ENCODE data around the gene RIMKLA. TPM values are rescaled to one million over a fixed set of nuclear protein-coding genes. Genes with fewer than 3 reads are reported as not detected.

Gene RIMKLA
- total RNA-seq, 1 donor from 2014 or later = 2.3 TPM

DNA sequence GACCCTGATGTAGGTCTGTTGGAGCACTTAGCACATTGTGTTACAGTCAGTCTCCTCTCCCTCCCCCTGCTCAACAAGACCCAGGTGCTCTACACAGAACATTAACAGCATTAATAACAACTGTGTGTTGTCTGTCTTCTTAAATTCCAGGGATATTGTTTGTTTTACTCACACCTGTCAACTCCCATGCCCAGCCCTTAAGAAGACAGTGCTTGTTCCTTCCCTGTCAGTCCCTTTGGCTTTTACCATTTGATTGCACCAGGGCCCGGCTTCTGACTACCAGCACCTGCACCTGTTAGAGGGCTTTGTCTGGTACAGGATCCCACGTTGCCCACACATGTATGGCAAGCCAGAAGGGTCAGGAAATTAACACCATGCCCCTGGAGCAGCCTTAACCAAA lies 11.7 kb downstream of the RIMKLA start:
- no peaks in the 10 kb centered on the region for H3K36me3 Mint-ChIP-seq
- no peak overlapping the region for H3K27ac Mint-ChIP-seq
- no peak for TF ChIP-seq CTCF (conservative IDR thresholded peaks at IDR 0.05)
- DNase-seq (ENCODE audit: extremely low spot score, unreplicated experiment) = no peak
- H3K4me3 Mint-ChIP-seq = no peak overlapping the region
- H3K9me3 Mint-ChIP-seq = no peaks in the 10 kb centered on the region
- no peaks in the 10 kb centered on the region for H3K27me3 Mint-ChIP-seq
- no peaks in the 10 kb centered on the region for H3K4me1 Mint-ChIP-seq (ENCODE audit: unreplicated experiment)

- H3K36me3 Mint-ChIP-seq = no peaks in the 10 kb centered on the region
- no peaks in the 10 kb centered on the region for H3K9me3 Mint-ChIP-seq
- no peaks in the 10 kb centered on the region for H3K4me1 Mint-ChIP-seq (ENCODE audit: unreplicated experiment)
- no peak for TF ChIP-seq CTCF (conservative IDR thresholded peaks at IDR 0.05)
- no peak overlapping the region for H3K27ac Mint-ChIP-seq
- H3K27me3 Mint-ChIP-seq = no peaks in the 10 kb centered on the region
- DNase-seq (ENCODE audit: extremely low spot score, unreplicated experiment) = no peak
- no peak overlapping the region for H3K4me3 Mint-ChIP-seq
Measured at GRCh38 chr1:42392967-42393848, 12.6 kb downstream of the RIMKLA start.

DNA sequence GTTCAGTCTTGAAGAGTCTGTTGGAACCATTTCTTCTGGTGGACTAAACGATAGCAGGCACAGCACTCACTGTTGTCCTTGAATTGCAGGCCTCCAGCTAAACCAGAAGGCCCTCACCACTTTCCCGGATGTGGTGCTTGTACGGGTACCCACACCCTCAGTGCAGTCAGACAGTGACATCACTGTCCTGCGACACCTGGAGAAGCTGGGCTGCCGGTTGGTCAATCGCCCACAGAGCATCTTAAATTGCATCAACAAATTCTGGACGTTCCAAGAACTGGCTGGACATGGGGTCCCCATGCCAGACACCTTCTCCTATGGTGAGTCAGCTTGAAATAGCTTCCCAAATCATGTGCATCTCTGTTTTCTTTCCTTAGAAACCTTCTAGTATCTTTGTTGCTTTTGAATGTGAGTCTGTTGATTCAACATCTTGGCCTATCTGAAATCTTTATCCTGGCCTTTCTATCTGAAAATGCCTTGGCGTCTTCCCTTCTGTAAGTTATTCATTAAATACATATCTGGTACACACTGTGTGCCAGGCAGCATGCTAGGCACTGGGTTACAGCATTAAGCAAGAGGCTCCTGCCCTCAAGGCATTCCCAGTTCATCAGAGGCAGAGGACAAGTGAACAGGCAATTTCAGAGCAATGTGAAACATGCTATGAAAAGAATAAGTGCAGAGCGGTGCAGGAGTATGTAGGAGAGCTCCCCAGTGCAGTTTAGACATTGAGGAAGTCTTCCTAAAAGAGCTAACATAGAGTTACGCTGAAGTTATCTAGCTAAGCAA lies 18.9 kb downstream of the RIMKLA start:
- H3K4me3 Mint-ChIP-seq = no peak overlapping the region
- H3K27me3 Mint-ChIP-seq = no peaks in the 10 kb centered on the region
- H3K36me3 Mint-ChIP-seq = no peaks in the 10 kb centered on the region
- H3K9me3 Mint-ChIP-seq = no peaks in the 10 kb centered on the region
- no peaks in the 10 kb centered on the region for H3K4me1 Mint-ChIP-seq (ENCODE audit: unreplicated experiment)
- H3K27ac Mint-ChIP-seq = no peak overlapping the region
- DNase-seq (ENCODE audit: extremely low spot score, unreplicated experiment) = no peak
- no peak for TF ChIP-seq CTCF (conservative IDR thresholded peaks at IDR 0.05)

GRCh38 chr1:42403880-42404400 lies 23.3 kb downstream of the RIMKLA start:
- Mint-ChIP-seq H3K36me3 (no peaks in the 10 kb centered on the region), H3K4me3 (no peak overlapping the region), H3K9me3 (no peaks in the 10 kb centered on the region), H3K27me3 (peaks cover 3% of the 10 kb centered on the region), H3K4me1 (ENCODE audit: unreplicated experiment) (no peaks in the 10 kb centered on the region), H3K27ac (no peak overlapping the region)
- peak; percentile 18 for TF ChIP-seq CTCF (conservative IDR thresholded peaks at IDR 0.05)
- DNase-seq (ENCODE audit: extremely low spot score, unreplicated experiment) = no peak

DNA sequence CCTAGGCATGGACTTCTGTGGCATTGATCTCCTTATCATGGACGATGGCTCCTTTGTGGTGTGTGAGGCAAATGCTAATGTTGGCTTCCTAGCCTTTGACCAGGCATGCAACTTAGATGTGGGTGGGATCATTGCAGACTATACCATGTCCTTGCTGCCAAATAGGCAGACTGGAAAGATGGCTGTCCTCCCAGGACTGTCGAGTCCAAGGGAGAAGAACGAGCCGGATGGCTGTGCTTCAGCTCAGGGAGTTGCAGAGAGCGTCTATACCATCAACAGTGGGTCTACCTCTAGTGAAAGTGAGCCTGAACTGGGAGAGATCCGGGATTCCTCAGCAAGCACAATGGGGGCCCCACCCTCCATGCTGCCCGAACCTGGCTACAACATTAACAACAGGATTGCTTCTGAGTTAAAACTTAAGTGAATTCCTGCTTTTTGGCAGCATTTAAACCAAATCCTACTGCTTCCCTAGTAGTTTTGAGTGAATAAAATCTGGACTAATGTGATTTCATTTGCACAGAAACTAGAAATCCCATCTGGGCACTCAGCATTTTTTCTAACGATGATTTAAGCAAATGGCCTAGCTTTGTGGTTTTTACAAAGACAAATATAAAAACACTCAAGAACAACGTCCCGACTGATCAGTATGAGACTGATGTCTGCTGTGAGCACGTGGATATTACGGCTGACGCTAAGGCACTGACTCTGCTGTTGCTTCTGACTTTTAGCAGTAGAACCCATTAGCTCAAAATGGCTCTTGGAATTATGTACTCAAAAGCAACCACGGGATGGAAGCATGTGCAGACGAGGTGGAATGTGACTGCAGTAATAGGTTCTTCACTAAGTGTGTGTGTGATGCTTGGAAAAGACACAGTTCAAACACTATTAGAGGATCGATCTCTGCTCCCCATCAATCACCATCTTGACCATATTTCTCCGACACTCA lies 34.2 kb downstream of the RIMKLA start:
- no peaks in the 10 kb centered on the region for H3K9me3 Mint-ChIP-seq
- TF ChIP-seq CTCF (conservative IDR thresholded peaks at IDR 0.05) = no peak
- no peak for DNase-seq (ENCODE audit: extremely low spot score, unreplicated experiment)
- H3K27me3 Mint-ChIP-seq = no peaks in the 10 kb centered on the region
- no peaks in the 10 kb centered on the region for H3K36me3 Mint-ChIP-seq
- H3K27ac Mint-ChIP-seq = no peak overlapping the region
- H3K4me3 Mint-ChIP-seq = no peak overlapping the region
- H3K4me1 Mint-ChIP-seq (ENCODE audit: unreplicated experiment) = peaks cover 3% of the 10 kb centered on the region
